ENCODE data around the gene PDGFB.

DNA sequence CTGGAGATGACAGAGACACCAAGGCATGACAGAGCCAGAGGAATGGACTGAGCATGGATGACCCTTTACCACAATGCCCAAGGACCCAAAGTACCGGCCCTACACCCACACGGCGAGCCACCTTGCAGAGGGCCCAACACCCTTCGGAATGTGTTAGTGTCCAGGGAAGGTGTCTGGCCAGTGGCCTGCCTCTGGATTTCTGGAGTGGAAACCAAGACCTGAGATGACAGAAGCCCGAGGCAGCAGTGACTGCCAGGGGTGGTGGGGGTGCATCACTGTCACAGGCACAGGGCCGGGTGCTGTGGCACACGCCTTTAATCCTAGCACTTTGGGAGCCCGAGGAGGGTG, 28.7 kb downstream of the PDGFB start:
- TF ChIP-seq, protein P1, sequence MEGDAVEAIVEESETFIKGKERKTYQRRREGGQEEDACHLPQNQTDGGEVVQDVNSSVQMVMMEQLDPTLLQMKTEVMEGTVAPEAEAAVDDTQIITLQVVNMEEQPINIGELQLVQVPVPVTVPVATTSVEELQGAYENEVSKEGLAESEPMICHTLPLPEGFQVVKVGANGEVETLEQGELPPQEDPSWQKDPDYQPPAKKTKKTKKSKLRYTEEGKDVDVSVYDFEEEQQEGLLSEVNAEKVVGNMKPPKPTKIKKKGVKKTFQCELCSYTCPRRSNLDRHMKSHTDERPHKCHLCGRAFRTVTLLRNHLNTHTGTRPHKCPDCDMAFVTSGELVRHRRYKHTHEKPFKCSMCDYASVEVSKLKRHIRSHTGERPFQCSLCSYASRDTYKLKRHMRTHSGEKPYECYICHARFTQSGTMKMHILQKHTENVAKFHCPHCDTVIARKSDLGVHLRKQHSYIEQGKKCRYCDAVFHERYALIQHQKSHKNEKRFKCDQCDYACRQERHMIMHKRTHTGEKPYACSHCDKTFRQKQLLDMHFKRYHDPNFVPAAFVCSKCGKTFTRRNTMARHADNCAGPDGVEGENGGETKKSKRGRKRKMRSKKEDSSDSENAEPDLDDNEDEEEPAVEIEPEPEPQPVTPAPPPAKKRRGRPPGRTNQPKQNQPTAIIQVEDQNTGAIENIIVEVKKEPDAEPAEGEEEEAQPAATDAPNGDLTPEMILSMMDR (conservative IDR thresholded peaks at IDR 0.05; ENCODE audit: low read depth in 2 of 2), result 0 out of 4 replicates have a peak, but pooled peaks of 1 of the 2 experiments have one; percentile 5
- no peak for TF ChIP-seq EZH2 (IDR thresholded peaks at IDR 0.05; ENCODE audit: low read depth, unreplicated experiment)
- TF ChIP-seq, protein P2, sequence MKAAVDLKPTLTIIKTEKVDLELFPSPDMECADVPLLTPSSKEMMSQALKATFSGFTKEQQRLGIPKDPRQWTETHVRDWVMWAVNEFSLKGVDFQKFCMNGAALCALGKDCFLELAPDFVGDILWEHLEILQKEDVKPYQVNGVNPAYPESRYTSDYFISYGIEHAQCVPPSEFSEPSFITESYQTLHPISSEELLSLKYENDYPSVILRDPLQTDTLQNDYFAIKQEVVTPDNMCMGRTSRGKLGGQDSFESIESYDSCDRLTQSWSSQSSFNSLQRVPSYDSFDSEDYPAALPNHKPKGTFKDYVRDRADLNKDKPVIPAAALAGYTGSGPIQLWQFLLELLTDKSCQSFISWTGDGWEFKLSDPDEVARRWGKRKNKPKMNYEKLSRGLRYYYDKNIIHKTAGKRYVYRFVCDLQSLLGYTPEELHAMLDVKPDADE (IDR thresholded peaks at IDR 0.05), result no peak
- TF ChIP-seq JUNB (IDR thresholded peaks at IDR 0.05; ENCODE audit: unreplicated experiment), result no peak
- TF ChIP-seq, protein P3, sequence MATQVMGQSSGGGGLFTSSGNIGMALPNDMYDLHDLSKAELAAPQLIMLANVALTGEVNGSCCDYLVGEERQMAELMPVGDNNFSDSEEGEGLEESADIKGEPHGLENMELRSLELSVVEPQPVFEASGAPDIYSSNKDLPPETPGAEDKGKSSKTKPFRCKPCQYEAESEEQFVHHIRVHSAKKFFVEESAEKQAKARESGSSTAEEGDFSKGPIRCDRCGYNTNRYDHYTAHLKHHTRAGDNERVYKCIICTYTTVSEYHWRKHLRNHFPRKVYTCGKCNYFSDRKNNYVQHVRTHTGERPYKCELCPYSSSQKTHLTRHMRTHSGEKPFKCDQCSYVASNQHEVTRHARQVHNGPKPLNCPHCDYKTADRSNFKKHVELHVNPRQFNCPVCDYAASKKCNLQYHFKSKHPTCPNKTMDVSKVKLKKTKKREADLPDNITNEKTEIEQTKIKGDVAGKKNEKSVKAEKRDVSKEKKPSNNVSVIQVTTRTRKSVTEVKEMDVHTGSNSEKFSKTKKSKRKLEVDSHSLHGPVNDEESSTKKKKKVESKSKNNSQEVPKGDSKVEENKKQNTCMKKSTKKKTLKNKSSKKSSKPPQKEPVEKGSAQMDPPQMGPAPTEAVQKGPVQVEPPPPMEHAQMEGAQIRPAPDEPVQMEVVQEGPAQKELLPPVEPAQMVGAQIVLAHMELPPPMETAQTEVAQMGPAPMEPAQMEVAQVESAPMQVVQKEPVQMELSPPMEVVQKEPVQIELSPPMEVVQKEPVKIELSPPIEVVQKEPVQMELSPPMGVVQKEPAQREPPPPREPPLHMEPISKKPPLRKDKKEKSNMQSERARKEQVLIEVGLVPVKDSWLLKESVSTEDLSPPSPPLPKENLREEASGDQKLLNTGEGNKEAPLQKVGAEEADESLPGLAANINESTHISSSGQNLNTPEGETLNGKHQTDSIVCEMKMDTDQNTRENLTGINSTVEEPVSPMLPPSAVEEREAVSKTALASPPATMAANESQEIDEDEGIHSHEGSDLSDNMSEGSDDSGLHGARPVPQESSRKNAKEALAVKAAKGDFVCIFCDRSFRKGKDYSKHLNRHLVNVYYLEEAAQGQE (IDR thresholded peaks at IDR 0.05; ENCODE audit: unreplicated experiment), result no peak
- no peak for TF ChIP-seq POLR2AphosphoS5 (IDR thresholded peaks at IDR 0.05; ENCODE audit: low read depth)
- TF ChIP-seq EZH2phosphoT487 (IDR thresholded peaks at IDR 0.05; ENCODE audit: unreplicated experiment), result no peak
- no peak for TF ChIP-seq ZNF114 (CRISPR knock-in tag; IDR thresholded peaks at IDR 0.05)
- no peak for TF ChIP-seq CREB1 (CRISPR knock-in tag; IDR thresholded peaks at IDR 0.05; ENCODE audit: low read depth)
- no peak for TF ChIP-seq NANOG (IDR thresholded peaks at IDR 0.05; ENCODE audit: borderline replicate concordance)
- no peak for TF ChIP-seq STAT1 (IDR thresholded peaks at IDR 0.05; ENCODE audit: unreplicated experiment)

All from GM23338 (cell line).